GM19023 (cell line): ENCODE data around the gene VPS29.
"Not testable (repeated sequence)": the region's sequence is repeated elsewhere in the genome, so short reads cannot be mapped to it uniquely, and the experiment has no call there.

Experiments used
- ATAC-seq: cut with Tn5 transposase; IDR thresholded peaks from one replicate; pipeline ENCODE4 v1.9.1; 2021; ENCODE audit warnings: mild to moderate bottlenecking, moderate library complexity; ENCODE audit not compliant: unreplicated experiment

VPS29 gene

DNA sequence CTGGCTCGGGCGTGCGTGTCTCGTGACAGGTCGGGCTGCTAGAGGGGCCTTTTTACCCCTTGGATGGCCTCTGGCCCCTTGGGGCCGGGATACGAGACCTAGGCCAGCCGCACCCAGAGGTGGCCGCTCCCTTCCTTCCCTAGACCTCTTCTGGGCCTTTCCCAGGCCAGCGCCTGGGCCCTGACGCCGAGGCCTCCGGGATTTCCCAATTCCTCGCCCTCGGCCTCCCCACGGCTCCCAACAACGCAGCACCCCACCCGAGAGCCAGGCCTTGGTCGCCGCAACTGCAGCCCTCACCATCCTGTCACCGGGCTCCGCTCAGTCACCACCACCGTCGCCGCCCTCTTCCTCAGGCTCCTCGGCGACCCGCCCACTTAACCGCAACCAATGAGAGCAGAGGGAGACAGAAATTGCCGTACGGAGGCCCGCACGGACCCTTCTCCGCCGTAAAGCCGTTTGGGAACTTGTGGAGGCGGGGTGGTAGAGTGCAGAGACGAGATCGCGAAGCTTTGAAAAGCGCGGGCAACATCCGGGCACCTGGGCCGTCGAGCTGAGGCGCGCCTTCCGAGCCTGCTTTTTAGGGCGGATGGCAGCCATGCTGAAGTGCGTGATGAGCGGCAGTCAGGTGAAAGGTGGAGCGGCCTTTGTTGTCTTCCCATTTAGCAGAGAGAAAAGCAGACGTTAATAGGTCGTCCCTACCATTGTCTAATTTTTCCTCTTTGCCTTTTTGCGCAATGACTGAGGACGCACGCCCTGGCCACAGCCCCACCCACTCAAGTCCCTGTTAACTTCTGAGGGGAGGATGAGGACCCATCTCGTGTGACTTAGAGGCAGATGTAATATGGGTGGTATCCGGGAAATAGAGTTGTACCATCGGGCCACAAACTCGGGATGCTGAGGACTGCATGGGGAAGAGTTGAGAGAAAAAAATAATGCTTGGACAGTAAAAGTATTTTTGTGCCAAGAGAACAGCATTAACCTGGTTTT, at the start of gene VPS29, which contains the start of gene RAD9B:
Gene VPS29, minus strand, starts transcription at position 360 of the 987 bp plus-strand sequence. Its CDS starts 60 bp downstream, at position 300.
Gene RAD9B, plus strand, starts transcription at position 580 of the 987 bp plus-strand sequence. Its CDS starts 7 bp downstream, at position 587.
- ATAC-seq, result peak; percentile 95

DNA sequence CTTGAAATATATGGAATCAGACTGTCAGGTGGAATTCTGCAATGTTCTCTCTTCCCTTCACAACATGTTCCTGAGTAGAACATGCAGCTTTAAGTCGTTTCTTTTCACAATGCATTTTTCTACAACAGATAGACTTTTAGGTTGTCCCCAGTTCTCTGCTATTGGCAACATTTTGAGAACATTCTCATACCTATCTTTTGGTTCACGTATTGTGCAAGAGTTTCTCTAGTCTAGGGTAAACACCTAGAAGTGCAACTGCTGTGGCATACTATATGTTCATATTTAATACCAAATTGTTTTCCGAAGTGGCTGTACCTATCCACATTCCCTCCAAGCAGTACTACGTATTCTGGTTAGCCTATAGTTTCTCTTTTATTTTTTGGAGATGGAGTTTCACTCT, 49.1 kb upstream of the VPS29 start:
- no peak for ATAC-seq

GRCh38 chr12:110549716-110550115, 47.8 kb upstream of the VPS29 start:
- no peak for ATAC-seq

DNA sequence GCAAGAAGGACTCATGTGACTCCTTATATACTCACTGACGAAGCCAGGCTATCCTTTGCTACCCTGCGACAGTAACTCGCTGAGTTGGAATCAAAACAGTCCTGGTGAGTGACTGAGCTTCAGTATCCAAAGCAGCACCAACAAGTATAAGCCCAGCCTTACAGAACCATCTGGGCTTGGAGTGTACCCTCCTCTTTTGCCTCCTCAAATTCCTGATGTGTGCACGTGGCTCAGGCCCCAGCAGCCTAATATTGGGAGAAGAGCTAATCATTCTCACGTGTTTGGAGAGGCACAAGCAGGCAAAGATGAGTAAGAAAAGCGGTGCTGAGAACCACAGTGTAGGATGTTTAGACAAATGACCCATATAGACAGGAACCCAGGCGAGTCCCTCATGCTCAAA, 46.8 kb upstream of the VPS29 start:
- no peak for ATAC-seq

- no peak for ATAC-seq
Observed at GRCh38 chr12:110547090-110547489, 45.2 kb upstream of the VPS29 start.

DNA sequence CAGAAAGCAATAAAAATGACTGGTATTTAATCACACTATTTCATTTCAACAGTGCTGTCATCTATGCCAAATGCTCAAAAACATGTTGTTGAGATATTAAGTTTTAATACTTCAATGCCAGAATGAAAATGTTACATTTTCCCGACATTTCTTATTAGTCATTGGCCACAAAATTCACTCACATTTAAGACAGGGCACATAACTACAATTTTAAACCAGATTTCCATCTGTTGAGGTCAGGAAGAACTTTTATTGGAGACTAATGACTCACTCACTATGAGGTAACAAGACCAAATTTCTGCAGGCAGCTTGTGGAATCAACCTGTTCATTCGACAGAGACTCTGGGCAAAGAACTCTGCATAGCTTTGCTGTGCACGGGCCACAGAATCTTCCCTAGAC, 44.4 kb upstream of the VPS29 start:
- no peak for ATAC-seq

DNA sequence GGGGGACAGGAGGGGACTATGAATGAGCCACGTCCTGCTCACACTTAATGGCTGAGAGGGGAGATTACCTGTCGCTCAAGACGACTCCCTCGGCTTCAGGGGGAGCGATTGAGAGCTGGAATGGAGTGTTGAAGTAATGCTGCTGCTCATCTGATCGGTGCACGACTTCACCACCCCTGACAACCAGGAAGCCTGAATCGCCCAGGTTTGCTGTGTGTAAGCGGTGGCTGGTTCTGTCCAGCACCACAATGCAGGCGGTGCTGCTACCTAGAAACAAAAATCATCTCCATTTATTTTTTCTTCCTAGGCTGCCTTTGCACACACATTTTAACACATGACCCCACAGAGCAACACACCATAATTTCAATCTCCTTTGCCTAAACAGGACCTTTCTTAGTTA, 43.9 kb upstream of the VPS29 start:
- ATAC-seq, result no peak

DNA sequence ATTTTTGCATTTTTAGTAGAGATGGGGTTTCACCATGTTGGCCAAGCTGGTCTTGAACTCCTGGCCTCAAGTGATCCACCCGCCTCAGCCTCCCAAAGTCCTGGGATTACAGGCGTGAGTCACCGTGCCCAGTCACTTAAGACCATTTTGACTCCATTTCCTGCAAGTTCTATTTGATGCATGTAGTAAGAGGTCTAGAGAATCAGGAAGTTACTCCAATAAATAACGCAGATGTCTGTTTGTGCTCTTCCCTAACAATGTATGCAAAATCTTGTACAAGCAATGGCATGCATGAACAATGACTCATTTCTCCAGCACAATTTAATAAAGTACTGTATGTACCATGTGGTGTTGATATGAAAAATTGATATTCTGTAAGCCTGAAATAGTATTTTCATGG, 43.3 kb upstream of the VPS29 start:
- ATAC-seq, result not testable (repeated sequence)

DNA sequence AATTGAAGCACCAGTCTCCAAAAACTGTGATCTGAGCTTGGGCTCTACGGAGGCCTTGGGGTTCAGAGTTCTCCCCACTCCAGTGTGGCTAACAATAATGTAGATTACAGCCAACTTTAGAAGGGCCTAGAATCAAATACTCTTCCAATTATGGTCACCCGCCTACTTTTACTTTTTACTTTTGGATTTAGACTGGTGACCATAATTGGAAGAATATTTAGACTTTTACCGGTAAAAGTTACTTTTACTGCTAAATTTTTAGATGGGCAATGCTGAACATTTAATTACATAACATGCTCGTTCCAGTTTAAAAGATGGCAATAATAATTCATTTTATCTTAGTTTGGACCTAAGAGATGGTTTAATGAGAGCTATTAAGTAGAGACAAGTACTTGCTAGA, 42.1 kb upstream of the VPS29 start:
- ATAC-seq, result no peak

DNA sequence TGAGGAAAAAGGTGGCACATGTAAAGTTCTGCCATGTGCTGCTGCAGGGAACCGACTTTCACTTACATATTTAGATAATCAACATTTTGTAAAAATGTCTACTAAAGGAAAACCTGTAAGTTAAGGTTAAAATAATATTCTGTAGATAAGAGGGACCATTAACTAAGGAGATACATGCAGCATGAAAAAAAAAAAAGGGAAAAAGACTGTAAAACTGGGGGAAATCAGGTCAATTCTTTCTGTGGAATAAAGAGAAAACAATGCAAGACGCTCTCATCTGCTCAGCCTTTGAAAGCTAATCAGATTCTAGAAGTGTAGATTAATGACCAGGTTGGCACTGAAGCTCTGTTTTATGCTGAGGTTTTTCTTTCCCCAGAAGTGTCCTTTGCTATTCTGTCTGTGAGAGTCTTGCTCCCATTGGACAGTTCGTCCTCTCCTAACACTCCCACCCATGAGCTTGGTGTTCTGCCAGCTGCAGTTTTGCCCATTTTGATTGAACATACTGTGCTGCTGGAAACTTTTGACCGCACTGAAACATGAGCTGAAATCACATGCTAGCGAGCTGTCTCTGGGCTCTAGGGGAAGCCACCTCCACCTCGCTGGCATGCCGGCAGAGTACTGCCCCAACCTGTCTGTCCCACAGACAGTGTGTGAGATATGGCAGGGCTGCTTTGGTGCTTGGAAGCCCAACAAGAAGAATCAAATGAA, 41.5 kb upstream of the VPS29 start:
- ATAC-seq, result no peak

DNA sequence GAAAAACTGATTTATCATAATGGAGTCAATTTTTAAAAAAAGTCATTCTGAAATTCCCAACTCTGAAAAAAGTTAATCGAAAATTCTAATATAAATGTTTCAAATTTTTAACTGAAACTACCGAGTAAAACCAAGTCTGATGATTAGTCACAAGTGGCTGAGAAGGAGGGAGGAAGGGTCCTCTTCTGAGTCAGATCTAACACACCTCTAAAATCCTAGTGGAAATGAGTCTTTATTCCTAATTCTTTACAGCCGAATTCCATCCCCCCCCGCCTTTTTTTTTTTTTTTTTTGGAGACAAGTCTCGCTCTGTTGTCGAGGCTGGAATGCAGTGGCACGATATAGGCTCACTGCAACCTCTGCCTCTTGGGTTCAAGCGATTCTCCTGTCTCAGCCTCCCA, 38.1 kb upstream of the VPS29 start:
- ATAC-seq, result no peak

- ATAC-seq, result no peak
Observed at GRCh38 chr12:110538869-110539622, 37.1 kb upstream of the VPS29 start.

DNA sequence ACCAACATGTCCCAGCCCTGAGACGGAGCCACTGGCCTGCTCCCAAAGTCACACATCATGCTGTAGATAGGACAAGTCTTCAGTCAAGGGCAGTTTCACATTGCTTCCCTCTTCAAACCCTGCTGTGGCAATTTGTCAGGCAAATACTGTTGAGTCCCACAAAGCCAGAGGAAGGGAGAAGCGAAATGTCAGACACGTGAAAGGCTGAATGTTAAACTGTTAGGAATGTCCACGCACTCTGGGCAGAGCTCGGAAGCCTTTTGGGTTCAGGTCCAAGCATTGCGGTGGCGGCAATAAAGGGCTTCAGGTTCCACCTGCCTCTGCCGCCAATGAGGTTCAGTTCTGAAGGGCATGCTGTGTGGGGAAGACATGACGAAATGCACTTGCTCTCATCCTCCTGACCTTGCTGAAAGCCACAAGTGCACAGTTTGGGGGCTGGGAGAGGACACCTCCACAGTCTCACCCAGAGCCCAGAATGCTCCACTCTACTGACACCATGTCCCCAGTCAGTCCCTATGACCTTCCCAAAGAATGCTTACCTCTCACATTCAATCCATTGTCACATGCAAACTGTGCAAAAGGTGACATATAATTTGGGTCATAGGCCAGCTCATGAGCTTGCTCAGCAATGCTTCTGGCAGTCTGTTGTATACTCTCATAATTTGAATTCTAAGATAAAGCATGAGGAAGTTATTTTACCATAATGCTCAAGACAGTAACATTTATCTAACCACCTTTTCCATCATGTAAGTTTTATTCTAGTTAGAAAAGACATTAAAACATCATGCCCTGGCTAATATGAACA, 35.9 kb upstream of the VPS29 start:
- ATAC-seq, result no peak

- ATAC-seq, result no peak
Observed at GRCh38 chr12:110536834-110537604, 35.1 kb upstream of the VPS29 start.

DNA sequence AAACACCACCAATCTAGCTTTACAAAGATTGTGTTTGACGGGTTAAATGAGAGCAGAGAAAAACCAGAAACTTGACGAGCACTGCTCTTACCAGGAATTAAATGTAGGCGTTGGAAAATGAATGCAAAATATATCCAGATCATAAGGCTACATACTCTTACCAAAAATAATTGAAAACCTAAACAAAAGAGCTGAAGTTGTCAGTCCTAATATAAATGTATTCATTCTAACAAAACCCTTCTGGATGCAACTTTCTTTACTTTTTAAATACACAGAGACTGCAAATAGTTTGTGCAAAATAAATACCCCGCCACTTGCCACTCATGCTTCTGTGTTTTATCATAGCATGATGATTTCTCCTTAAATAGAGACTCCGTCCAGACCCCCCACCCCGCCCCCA, 32.9 kb upstream of the VPS29 start:
- no peak for ATAC-seq

DNA sequence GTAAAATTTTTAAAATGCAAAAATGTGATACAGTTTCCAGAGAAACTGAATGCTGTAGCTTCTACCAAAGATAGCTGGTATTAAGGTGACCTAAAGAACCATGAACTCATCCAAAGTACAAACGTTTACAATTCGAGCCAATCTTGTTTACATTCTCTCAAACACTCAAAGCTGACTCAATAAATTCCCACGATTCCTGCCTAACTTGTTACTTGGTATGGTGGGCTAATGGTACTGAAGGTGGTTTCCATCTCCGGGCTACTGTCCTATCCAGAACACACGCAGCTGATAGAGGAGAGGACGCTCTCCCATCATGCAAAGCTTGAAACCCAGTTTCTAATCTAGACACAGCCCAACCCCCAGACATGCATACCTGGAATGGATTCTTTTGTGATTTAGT, 31.7 kb upstream of the VPS29 start:
- ATAC-seq, result no peak

DNA sequence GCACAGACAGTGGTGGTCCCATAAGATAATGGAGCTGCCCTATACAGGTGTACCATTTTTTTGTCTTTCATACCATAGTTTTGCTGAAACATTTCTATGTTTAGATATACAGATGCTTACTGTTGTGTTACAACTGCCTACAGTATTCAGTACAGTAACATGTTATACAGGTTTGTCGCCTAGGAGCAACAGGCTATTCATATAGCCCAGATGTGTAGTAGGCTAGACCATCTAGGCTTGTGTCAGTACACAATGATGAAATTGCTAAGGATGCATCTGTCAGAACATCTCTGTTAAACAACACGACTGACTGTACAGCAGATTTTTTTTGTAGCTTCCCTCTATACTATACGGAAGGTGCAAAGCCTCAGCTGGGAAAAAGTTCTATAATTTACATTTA, 30.7 kb upstream of the VPS29 start:
- no peak for ATAC-seq

- peak; percentile 86 for ATAC-seq
Observed at GRCh38 chr12:110531741-110532333, 29.9 kb upstream of the VPS29 start.

- no peak for ATAC-seq
Observed at GRCh38 chr12:110530511-110530910, 28.6 kb upstream of the VPS29 start.
